Gastroesophageal sphincter (tissue), 4 donors: ENCODE measurements around the gene EIF4EBP2. TPM values are rescaled to one million over a fixed set of nuclear protein-coding genes. Genes with fewer than 3 reads are reported as not detected.

Experiments used
- ATAC-seq: fragments of 150-250 bp; one replicate; pipeline ENCODE4 v1.9.1; 2016; ENCODE audit warnings: mild to moderate bottlenecking, moderate library complexity
- H3K27ac ChIP-seq, 4 donors: fragments of 200-600 bp; sonication (generic) in 3 of 4; 1 replicate in 3 of 4; 2 replicates in 1 of 4; pipeline ENCODE4 v1.5.1; 2016 to 2019
- H3K27me3 ChIP-seq: fragments of 200-600 bp; sonication (generic); one replicate; pipeline ENCODE4 v1.5.1; 2019
- H3K36me3 ChIP-seq, 2 donors: fragments of 200-600 bp; sonication (generic); one replicate each; pipeline ENCODE4 v1.5.1; 2019; ENCODE audit warnings: control low read depth in 1 of 2
- H3K4me1 ChIP-seq, 3 donors: fragments of 200-600 bp; sonication (generic); 1 replicate in 2 of 3; 2 replicates in 1 of 3; pipeline ENCODE4 v1.5.1; 2016 to 2019; ENCODE audit warnings: control low read depth in 2 of 3
- H3K4me3 ChIP-seq, 2 donors: fragments of 200-600 bp; sonication (generic); one replicate each; pipeline ENCODE4 v1.5.1; 2019; ENCODE audit warnings: mild to moderate bottlenecking in 1 of 2, moderate library complexity in 1 of 2
- H3K9me3 ChIP-seq, 3 donors: fragments of 200-600 bp; sonication (generic); one replicate each; pipeline ENCODE4 v1.5.1; 2017 to 2019; ENCODE audit warnings: control low read depth in 2 of 3
- EP300 ChIP-seq: sonication (generic); formaldehyde crosslinking; IDR thresholded peaks from one replicate; pipeline ENCODE4 v1.6.1; 2017; ENCODE audit warnings: antibody characterized with exemption, mild to moderate bottlenecking
- POLR2A ChIP-seq, 2 donors: fragments of 450-650 bp; IDR thresholded peaks; one replicate each; pipeline ENCODE4 v1.6.1; 2017; ENCODE audit warnings: antibody characterized with exemption in 2 of 2, mild to moderate bottlenecking in 2 of 2, moderate library complexity in 1 of 2
- POLR2AphosphoS5 ChIP-seq: sonication (generic); formaldehyde crosslinking; IDR thresholded peaks from one replicate; pipeline ENCODE4 v1.6.1; 2017; ENCODE audit warnings: antibody characterized with exemption
- WGBS, 2 donors: methylation state at CpG; one replicate each; pipeline ENCODE4 v1.1.5; 2018; ENCODE audit warnings: low coverage in 1 of 2; 5-methylcytosine and 5-hydroxymethylcytosine counted together
- total RNA-seq, 4 donors: library from RNA; depleted of rRNA; stranded (reverse); fragments of >200 nt; gene quantifications; one replicate each; pipeline ENCODE4 v1.1.0, GENCODE V29; 2016
- TF ChIP-seq, protein P1 (sequence below), 4 experiments: fragments of 200-600 bp in 2 of 4; fragments of 450-650 bp in 2 of 4; sonication (generic) in 1 of 4; IDR thresholded peaks; one replicate each; pipeline ENCODE4 v1.5.1; 2017 to 2019; ENCODE audit warnings: antibody characterized with exemption in 4 of 4, mild to moderate bottlenecking in 2 of 4, moderate library complexity in 2 of 4

Gene EIF4EBP2
- total RNA-seq, 4 donors from 2014 or later: 83.8 to 93.7 (median 90.6) TPM

DNA sequence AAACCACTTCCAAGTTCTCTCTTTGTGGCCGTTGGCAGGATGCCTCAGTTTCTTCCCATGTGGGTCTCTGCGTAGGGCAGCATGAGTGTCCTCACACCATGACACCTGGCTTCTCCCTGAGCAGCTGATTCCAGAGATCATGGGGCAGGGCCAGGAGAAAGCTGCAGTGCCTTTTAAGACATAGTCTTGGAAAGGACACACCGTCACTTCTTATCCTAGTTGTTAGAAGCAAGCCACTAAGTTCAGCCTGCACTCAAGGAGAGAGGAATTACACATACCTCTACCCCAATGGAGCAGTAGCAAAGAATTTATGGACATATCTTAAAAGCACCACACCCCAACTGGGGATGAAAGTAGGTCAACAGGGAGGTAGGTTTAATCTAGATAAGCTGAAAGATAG is 21.2 kb downstream of the EIF4EBP2 start:
- TF ChIP-seq POLR2A (IDR thresholded peaks at IDR 0.05) (no peak), EP300 (no peak), POLR2AphosphoS5 (no peak)
- TF ChIP-seq, protein P1, sequence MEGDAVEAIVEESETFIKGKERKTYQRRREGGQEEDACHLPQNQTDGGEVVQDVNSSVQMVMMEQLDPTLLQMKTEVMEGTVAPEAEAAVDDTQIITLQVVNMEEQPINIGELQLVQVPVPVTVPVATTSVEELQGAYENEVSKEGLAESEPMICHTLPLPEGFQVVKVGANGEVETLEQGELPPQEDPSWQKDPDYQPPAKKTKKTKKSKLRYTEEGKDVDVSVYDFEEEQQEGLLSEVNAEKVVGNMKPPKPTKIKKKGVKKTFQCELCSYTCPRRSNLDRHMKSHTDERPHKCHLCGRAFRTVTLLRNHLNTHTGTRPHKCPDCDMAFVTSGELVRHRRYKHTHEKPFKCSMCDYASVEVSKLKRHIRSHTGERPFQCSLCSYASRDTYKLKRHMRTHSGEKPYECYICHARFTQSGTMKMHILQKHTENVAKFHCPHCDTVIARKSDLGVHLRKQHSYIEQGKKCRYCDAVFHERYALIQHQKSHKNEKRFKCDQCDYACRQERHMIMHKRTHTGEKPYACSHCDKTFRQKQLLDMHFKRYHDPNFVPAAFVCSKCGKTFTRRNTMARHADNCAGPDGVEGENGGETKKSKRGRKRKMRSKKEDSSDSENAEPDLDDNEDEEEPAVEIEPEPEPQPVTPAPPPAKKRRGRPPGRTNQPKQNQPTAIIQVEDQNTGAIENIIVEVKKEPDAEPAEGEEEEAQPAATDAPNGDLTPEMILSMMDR (IDR thresholded peaks at IDR 0.05): no peak
- Histone ChIP-seq H3K27me3 (no peaks in the 10 kb centered on the region), H3K36me3 (peaks cover 12 to 98% of the 10 kb centered on the region in 2 donors), H3K9me3 (no peaks in the 10 kb centered on the region), H3K27ac (no peak overlapping the region), H3K4me3 (no peak overlapping the region), H3K4me1 (peaks cover 2 to 48% (median 5%) of the 10 kb centered on the region in 3 donors)
- WGBS, 2 donors: 31 to 33% methylated on average over 2 of the region's 3 CpGs
- ATAC-seq: no peak

DNA sequence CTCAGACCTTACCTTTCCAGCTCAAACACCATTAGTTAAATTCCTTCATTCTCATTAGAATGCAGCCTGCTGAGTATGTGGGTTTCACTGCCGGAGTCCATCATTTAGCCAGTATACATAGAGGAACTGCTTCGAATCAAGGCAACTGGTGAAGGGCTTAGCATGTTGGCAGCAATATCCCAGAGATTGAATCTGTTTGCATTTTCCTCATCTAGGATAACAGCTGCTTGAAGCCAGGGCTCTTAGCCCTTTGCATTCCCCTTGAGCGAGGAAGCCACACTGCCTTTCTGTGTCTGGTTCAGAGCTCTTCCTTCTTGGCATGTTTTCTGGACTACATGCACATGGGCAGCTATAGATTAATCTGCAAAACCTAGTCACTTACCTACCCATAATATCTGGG is 22.9 kb downstream of the EIF4EBP2 start:
- Histone ChIP-seq H3K27me3 (no peaks in the 10 kb centered on the region), H3K4me3 (no peak overlapping the region), H3K9me3 (no peaks in the 10 kb centered on the region), H3K36me3 (peaks cover 4 to 80% of the 10 kb centered on the region in 2 donors), H3K4me1 (peaks cover 4 to 55% (median 22%) of the 10 kb centered on the region in 3 donors), H3K27ac (no peak overlapping the region)
- WGBS, 2 donors: 52 to 79% methylated on average over 2 to 3 of the region's 3 CpGs
- no peak for TF ChIP-seq EP300
- no peak for TF ChIP-seq POLR2A (IDR thresholded peaks at IDR 0.05)
- ATAC-seq: no peak

DNA sequence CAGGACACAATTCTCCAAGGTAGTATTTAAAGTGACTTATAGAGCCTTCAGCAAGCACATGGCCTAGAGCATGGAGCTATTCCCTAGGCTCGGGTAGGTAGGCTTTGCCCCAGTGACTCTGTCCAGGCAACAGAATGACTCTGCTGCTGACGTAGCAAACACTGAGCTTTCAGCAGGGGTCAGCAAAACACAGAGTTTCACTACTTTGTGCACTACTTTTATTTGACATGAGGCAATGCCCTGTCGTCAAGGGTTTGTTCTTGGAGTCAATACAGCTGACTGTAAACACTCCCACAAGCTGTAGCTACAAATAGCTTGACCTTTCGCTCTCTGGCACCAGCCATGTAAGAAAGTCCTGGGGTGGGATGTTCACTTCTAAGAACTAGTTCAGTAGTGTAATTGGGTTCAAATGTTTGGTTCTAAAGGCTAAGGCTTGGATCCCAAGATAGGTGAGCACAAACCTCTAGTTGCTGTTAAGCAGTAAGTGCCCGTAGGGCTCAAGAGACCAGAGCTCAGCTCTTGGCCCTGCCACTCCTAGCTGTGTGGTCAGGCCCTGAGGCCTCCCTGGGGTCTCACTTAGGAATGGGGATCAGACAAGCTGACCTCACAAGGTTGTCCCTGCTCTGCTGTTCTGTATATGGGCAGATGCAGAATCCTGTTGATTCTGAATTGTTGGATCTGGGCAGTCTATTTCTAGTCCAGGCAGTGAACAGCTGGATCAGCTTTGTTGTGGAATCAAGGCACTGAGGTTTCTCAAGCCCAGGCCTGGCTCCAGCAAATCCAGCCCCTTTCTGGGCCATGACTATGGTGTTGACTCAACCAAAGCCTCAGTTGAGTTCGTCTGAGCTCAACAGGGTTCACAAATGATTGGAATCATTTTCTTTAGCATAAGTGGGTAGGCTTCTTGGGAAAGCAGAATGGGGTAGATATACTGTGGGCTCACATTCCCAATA is 26.8 kb downstream of the EIF4EBP2 start:
- Histone ChIP-seq H3K4me3 (no peak overlapping the region), H3K4me1 (peaks cover 4 to 69% (median 28%) of the 10 kb centered on the region in 3 donors), H3K9me3 (no peaks in the 10 kb centered on the region), H3K27me3 (no peaks in the 10 kb centered on the region), H3K27ac (peak overlapping the region; percentile 78 to 88 (median 86)), H3K36me3 (peaks cover 0 to 49% of the 10 kb centered on the region in 2 donors)
- ATAC-seq: peak; percentile 93
- TF ChIP-seq, protein P1 (IDR thresholded peaks at IDR 0.05): peak in 3 of 4 experiments; percentile 39 to 63 (median 46)
- TF ChIP-seq EP300 (peak; percentile 48), POLR2AphosphoS5 (peak; percentile 96), POLR2A (IDR thresholded peaks at IDR 0.05) (no peak)
- 0 to 20% methylated on average over 1 of the region's 6 CpGs for WGBS, 2 donors

DNA sequence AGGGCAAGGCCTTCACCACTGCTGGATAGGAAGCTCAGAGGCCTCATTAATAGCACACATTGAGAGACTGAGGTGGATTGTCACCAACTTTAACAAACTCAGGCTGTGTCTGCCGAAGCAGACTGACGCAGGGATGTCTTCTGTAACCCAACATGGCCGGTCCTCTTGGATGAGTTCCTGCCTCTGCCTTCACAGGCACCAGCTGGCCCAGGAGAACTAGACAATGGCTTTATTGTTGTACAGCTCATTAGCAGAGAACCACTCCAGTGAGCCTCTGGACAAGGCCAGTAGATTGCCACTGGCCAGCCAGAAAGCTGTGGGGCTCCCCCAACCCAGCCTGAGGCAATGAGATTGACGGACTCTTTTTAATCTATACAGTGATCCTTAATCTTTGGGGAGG is 28.2 kb downstream of the EIF4EBP2 start:
- TF ChIP-seq POLR2AphosphoS5: no peak
- no peak for TF ChIP-seq POLR2A (IDR thresholded peaks at IDR 0.05)
- Histone ChIP-seq H3K36me3 (peaks cover 0 to 38% of the 10 kb centered on the region in 2 donors), H3K27me3 (no peaks in the 10 kb centered on the region), H3K27ac (peak overlapping the region in 3 of 4 donors; percentile 78 to 88 (median 86)), H3K9me3 (no peaks in the 10 kb centered on the region), H3K4me1 (peaks cover 4 to 61% (median 28%) of the 10 kb centered on the region in 3 donors), H3K4me3 (no peak overlapping the region)
- WGBS, 2 donors: 60 to 100% methylated on average over 1 to 4 of the region's 4 CpGs
- no peak for ATAC-seq

DNA sequence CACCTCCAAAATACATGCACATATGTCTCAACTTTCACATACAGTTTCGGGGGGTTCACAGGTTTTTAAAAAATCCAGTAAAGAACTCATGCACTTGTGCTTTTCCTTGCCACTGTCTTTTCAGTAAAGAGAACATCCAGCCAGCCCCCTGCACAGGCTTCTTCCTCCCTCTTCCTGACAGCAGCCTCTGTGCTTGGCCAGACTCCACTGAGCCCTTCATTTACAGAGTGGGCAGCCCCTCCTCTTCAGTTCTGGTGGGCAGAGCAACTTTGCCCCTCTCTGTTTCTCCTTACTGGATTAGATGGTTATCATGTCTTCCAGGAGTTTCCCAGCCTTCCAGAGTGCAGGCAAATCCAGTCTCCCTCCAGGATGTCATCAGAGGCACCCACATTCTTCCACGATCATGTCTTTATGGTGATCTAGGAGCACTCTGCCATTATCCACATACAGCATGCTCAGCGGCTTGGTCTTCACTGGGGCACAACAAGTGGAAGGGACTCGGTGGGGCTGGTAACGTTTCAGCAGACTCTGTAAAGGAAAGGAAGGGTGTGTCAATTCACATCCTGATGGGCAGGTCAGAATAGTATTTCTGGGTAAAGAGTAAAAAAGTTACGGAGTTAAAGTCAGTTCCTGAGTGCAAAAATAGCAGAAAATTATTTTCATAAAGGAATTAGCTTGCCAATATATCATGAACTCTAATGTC is 28.8 kb downstream of the EIF4EBP2 start:
- Histone ChIP-seq H3K27me3 (no peaks in the 10 kb centered on the region), H3K9me3 (no peaks in the 10 kb centered on the region), H3K4me3 (no peak overlapping the region), H3K4me1 (peaks cover 4 to 55% (median 28%) of the 10 kb centered on the region in 3 donors), H3K27ac (peak overlapping the region in 3 of 4 donors; percentile 78 to 88 (median 86)), H3K36me3 (peaks cover 0 to 32% of the 10 kb centered on the region in 2 donors)
- no peak for ATAC-seq
- 58 to 88% methylated on average over 1 to 6 of the region's 6 CpGs for WGBS, 2 donors
- TF ChIP-seq POLR2A (IDR thresholded peaks at IDR 0.05) (no peak), EP300 (no peak), POLR2AphosphoS5 (no peak)
- TF ChIP-seq, protein P1 (IDR thresholded peaks at IDR 0.05): no peak
